22Rv1 (cell line): ENCODE measurements around the gene CAMK2B.

Experiments used
- CTCF ChIP-seq: fragments of 450-650 bp; IDR thresholded peaks from 2 replicates; pipeline ENCODE4 v1.5.1; 2017; ENCODE audit warnings: mild to moderate bottlenecking
- ZFX ChIP-seq: fragments of 450-650 bp; IDR thresholded peaks from 2 replicates; pipeline ENCODE4 v1.6.1; 2017; ENCODE audit warnings: antibody characterized with exemption, borderline replicate concordance

- TF ChIP-seq CTCF (no peak), ZFX (no peak)
Observed at GRCh38 chr7:44275146-44275545, 50.2 kb downstream of the CAMK2B start.
